ENCODE data around the gene GUK1.

The GUK1 gene

GRCh38 chr1:228112167-228112566 lies 27.9 kb upstream of the GUK1 start:
- ATAC-seq (ENCODE audit: insufficient read depth, low read depth), result no peak
- H3K4me1 ChIP-seq (ENCODE audit: insufficient read depth, low read length), result peaks cover 26% of the 10 kb centered on the region
- H3K4me2 ChIP-seq (ENCODE audit: insufficient read depth, low read length), result no peak overlapping the region
- H3K79me2 ChIP-seq (ENCODE audit: insufficient read depth, low read length), result peaks cover 23% of the 10 kb centered on the region
- no peaks in the 10 kb centered on the region for H3K9me3 ChIP-seq (ENCODE audit: insufficient read depth, low read length, severe bottlenecking)
- H3K9ac ChIP-seq (ENCODE audit: low read depth, low read length), result no peak overlapping the region
- no peak overlapping the region for H2AFZ ChIP-seq (ENCODE audit: low read depth, low read length)
- H3K36me3 ChIP-seq (ENCODE audit: insufficient read depth, low read length), result peaks cover 9% of the 10 kb centered on the region
- H4K20me1 ChIP-seq (ENCODE audit: insufficient read depth, low read length), result peaks cover 4% of the 10 kb centered on the region; the same call in 1 of the 2 replicates
- no peak overlapping the region for H3K27ac ChIP-seq (ENCODE audit: low read length)
- no peaks in the 10 kb centered on the region for H3K27me3 ChIP-seq (ENCODE audit: insufficient read depth, low read length, poor library complexity)
- no peak overlapping the region for H3K4me3 ChIP-seq (ENCODE audit: low read depth in 1 of 2, low read length in 2 of 2)
- TF ChIP-seq EZH2 (IDR thresholded peaks at IDR 0.05; ENCODE audit: borderline replicate concordance, low read depth, low read length, severe bottlenecking) (no peak), CTCF (IDR thresholded peaks at IDR 0.05; ENCODE audit: borderline replicate concordance, extremely low read depth, low read length, poor library complexity, severe bottlenecking) (no peak)
- DNase-seq, result no peak

- TF ChIP-seq EZH2 (IDR thresholded peaks at IDR 0.05; ENCODE audit: borderline replicate concordance, low read depth, low read length, severe bottlenecking) (no peak), CTCF (IDR thresholded peaks at IDR 0.05; ENCODE audit: borderline replicate concordance, extremely low read depth, low read length, poor library complexity, severe bottlenecking) (no peak)
- no peak overlapping the region for H2AFZ ChIP-seq (ENCODE audit: low read depth, low read length)
- H3K4me3 ChIP-seq (ENCODE audit: low read depth in 1 of 2, low read length in 2 of 2), result no peak overlapping the region
- no peaks in the 10 kb centered on the region for H3K27me3 ChIP-seq (ENCODE audit: insufficient read depth, low read length, poor library complexity)
- no peak overlapping the region for H3K27ac ChIP-seq (ENCODE audit: low read length)
- no peak overlapping the region for H3K4me2 ChIP-seq (ENCODE audit: insufficient read depth, low read length)
- H3K4me1 ChIP-seq (ENCODE audit: insufficient read depth, low read length), result peaks cover 22% of the 10 kb centered on the region
- peaks cover under 1% of the 10 kb centered on the region; the same call in 1 of the 2 replicates for H4K20me1 ChIP-seq (ENCODE audit: insufficient read depth, low read length)
- H3K79me2 ChIP-seq (ENCODE audit: insufficient read depth, low read length), result peaks cover 20% of the 10 kb centered on the region
- DNase-seq (no peak), ATAC-seq (ENCODE audit: insufficient read depth, low read depth) (no peak)
- no peak overlapping the region for H3K9ac ChIP-seq (ENCODE audit: low read depth, low read length)
- H3K36me3 ChIP-seq (ENCODE audit: insufficient read depth, low read length), result peaks cover 5% of the 10 kb centered on the region
- peaks cover 3% of the 10 kb centered on the region for H3K9me3 ChIP-seq (ENCODE audit: insufficient read depth, low read length, severe bottlenecking)
These were observed 27.5 kb upstream of the GUK1 start for GRCh38 chr1:228112617-228113016.

- Histone ChIP-seq H3K36me3 (ENCODE audit: insufficient read depth, low read length) (no peaks in the 10 kb centered on the region), H3K4me2 (ENCODE audit: insufficient read depth, low read length) (no peak overlapping the region), H3K9ac (ENCODE audit: low read depth, low read length) (no peak overlapping the region), H3K27me3 (ENCODE audit: insufficient read depth, low read length, poor library complexity) (no peaks in the 10 kb centered on the region), H3K4me1 (ENCODE audit: insufficient read depth, low read length) (peaks cover 7% of the 10 kb centered on the region), H3K27ac (ENCODE audit: low read length) (no peak overlapping the region), H3K4me3 (ENCODE audit: low read depth in 1 of 2, low read length in 2 of 2) (no peak overlapping the region), H2AFZ (ENCODE audit: low read depth, low read length) (no peak overlapping the region), H4K20me1 (ENCODE audit: insufficient read depth, low read length) (no peaks in the 10 kb centered on the region), H3K79me2 (ENCODE audit: insufficient read depth, low read length) (peaks cover 2% of the 10 kb centered on the region; the same call in 1 of the 2 replicates), H3K9me3 (ENCODE audit: insufficient read depth, low read length, severe bottlenecking) (peaks cover 16% of the 10 kb centered on the region)
- DNase-seq (no peak), ATAC-seq (ENCODE audit: insufficient read depth, low read depth) (no peak)
- TF ChIP-seq CTCF (IDR thresholded peaks at IDR 0.05; ENCODE audit: borderline replicate concordance, extremely low read depth, low read length, poor library complexity, severe bottlenecking) (no peak), EZH2 (IDR thresholded peaks at IDR 0.05; ENCODE audit: borderline replicate concordance, low read depth, low read length, severe bottlenecking) (no peak)
These were observed 25.3 kb upstream of the GUK1 start for GRCh38 chr1:228114827-228115226.

GRCh38 chr1:228117335-228117734 lies 22.7 kb upstream of the GUK1 start:
- Histone ChIP-seq H3K4me1 (ENCODE audit: insufficient read depth, low read length) (no peaks in the 10 kb centered on the region), H3K27ac (ENCODE audit: low read length) (no peak overlapping the region), H3K36me3 (ENCODE audit: insufficient read depth, low read length) (no peaks in the 10 kb centered on the region), H3K27me3 (ENCODE audit: insufficient read depth, low read length, poor library complexity) (no peaks in the 10 kb centered on the region), H2AFZ (ENCODE audit: low read depth, low read length) (no peak overlapping the region), H3K4me2 (ENCODE audit: insufficient read depth, low read length) (no peak overlapping the region), H3K4me3 (ENCODE audit: low read depth in 1 of 2, low read length in 2 of 2) (no peak overlapping the region), H4K20me1 (ENCODE audit: insufficient read depth, low read length) (no peaks in the 10 kb centered on the region), H3K9ac (ENCODE audit: low read depth, low read length) (no peak overlapping the region), H3K9me3 (ENCODE audit: insufficient read depth, low read length, severe bottlenecking) (peaks cover 16% of the 10 kb centered on the region), H3K79me2 (ENCODE audit: insufficient read depth, low read length) (no peaks in the 10 kb centered on the region)
- TF ChIP-seq EZH2 (IDR thresholded peaks at IDR 0.05; ENCODE audit: borderline replicate concordance, low read depth, low read length, severe bottlenecking) (no peak), CTCF (IDR thresholded peaks at IDR 0.05; ENCODE audit: borderline replicate concordance, extremely low read depth, low read length, poor library complexity, severe bottlenecking) (no peak)
- no peak for DNase-seq
- no peak for ATAC-seq (ENCODE audit: insufficient read depth, low read depth)
